Measurements from ENCODE around the gene CYREN.
"Not testable (repeated sequence)": the region's sequence is repeated elsewhere in the genome, so short reads cannot be mapped to it uniquely, and the experiment has no call there.

The CYREN gene

GRCh38 chr7:135170274-135170997, at the start of gene CYREN:
Gene CYREN (minus strand): TSS chr7:135170707. CDS start chr7:135168922, 1,785 bp downstream.
- peak; percentile 79 to 90 for DNase-seq (ENCODE audit: low read depth in 2 of 2)

DNA sequence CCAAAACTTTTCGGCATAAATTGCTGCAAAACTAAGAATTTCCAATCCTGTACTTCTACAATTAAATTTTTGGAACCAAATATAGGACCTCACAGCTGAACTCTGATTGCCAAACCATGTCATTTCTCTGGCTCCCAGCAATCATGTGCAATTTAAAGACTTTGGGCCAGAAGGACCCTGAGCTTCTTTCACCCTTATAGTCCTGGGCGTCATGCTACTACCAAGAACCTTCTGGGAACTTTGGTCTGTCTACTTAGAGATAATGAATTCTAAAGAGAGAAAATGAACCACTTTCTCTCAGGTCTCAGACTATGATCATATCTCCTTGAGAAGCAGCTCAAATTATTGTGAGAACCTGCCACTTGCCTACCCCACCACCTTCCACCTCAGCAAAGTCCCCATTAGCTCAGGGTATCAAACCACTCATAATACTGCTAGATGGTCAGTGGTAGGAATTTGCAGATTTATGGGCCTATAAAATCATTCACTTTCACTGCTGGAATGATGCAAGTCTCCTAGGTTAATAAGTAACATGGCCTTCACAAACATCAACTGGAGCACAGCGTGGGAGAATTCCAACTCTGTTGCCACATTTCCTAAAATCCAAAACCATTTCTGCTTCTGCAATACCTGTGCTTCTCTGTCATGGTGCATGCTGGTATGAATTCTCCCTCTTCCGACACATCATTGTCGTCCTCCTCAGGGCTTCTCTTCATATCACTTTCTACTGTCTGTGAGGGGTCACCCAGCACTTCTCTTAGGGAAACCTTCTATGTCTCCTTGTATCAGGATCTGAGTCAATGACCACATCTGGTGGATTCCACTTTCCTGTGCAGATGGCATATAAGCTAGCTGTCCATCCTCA, 47.4 kb upstream of the CYREN start:
- DNase-seq (ENCODE audit: low read depth in 2 of 2), result no peak

DNA sequence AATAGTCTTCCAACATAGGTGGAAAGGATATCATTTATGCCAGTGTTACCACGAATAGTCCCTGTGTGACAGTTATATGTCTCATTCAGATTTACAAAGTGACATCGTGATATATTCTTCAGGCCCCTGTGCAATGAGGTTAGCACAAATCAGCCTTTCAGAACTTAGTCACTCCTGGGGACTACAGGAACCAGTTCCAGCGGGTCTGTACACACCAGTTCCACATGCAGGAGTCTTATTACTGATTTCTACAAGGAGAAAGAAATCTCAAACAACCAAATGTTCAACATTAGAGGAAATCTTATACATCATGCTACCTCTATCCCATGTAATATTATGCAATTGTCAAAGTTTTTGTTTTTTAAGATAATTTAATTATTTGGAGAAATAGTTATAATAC, 45.2 kb upstream of the CYREN start:
- DNase-seq (ENCODE audit: low read depth in 2 of 2), result no peak

DNA sequence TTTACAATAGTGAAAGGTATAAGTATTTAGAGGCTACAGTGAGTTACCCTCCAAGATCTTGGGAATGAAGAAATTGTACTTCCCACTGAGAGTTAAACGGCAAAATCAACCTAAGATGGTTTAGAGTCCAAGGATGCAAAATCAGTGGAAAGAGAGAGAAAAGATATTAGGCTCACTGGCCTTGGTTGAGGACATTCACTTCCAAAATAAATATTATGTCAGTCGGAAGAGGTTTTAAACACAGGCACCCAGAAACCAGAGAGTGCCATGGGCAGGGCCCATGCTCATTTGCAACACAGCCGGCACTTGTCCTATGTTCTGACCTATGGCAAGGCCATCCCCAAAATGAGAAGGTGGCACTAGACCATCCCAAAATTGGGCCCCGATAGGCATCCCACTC, 44.7 kb upstream of the CYREN start:
- DNase-seq (ENCODE audit: low read depth in 2 of 2), result no peak

- DNase-seq (ENCODE audit: low read depth in 2 of 2), result no peak
Measured at GRCh38 chr7:135213831-135214230, 43.3 kb upstream of the CYREN start.

GRCh38 chr7:135211946-135212685, 41.6 kb upstream of the CYREN start:
- not testable (repeated sequence) for DNase-seq (ENCODE audit: low read depth in 2 of 2)

DNA sequence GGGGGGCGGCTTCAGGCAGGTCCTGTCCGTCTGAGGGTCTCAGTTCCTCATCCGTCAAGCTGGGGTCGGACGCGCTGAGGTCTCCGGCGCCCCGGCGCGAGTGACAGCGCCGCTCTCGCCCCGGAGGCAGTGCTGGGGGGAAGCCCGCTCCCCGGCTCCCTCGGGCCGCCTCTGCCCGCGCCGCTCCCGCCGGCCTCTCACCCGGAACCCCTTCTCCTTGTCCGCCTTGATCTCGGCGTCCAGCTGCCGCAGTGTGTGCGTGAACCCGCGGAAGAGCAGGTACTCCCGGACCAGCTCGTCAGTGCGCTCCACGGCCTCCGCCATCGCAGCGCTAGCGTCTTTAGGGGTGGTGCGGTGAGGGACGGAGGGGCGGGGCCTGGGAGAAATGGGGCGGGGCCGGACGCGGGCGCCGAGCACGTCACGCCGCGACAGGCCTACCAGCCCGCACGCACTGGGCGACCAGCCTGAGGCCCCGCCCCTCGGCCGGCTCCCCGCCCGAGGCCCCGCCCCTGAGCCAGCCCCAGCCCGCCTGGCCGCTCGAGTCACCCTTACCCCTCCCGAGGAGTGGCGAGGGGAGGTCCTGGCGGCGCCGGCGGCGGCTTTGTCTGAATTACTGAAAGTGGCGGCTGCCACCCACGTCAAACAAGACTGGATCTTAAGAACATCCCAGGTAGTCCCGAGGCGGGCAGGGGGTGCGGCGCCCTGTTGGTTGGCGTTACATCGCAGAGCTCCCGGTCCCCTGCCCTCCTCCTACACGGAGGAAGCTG, 40.9 kb upstream of the CYREN start, which contains the start of gene WDR91:
TSS of gene WDR91 (minus strand) at position 348 of the 767 bp plus-strand sequence. CDS start at position 324, 24 bp downstream.
- DNase-seq (ENCODE audit: low read depth in 2 of 2), result peak; percentile 90 to 96

GRCh38 chr7:135210888-135211178, 40.3 kb upstream of the CYREN start:
- DNase-seq (ENCODE audit: low read depth in 2 of 2), result peak in 1 of 2 donors; percentile 3

- DNase-seq (ENCODE audit: low read depth in 2 of 2), result no peak
Measured at GRCh38 chr7:135209225-135209834, 38.8 kb upstream of the CYREN start.

GRCh38 chr7:135208102-135208793, 37.7 kb upstream of the CYREN start:
- no peak for DNase-seq (ENCODE audit: low read depth in 2 of 2)

GRCh38 chr7:135207406-135208101, 37.0 kb upstream of the CYREN start:
- DNase-seq (ENCODE audit: low read depth in 2 of 2), result no peak

- DNase-seq (ENCODE audit: low read depth in 2 of 2), result no peak
Measured at GRCh38 chr7:135206941-135207391, 36.5 kb upstream of the CYREN start.

DNA sequence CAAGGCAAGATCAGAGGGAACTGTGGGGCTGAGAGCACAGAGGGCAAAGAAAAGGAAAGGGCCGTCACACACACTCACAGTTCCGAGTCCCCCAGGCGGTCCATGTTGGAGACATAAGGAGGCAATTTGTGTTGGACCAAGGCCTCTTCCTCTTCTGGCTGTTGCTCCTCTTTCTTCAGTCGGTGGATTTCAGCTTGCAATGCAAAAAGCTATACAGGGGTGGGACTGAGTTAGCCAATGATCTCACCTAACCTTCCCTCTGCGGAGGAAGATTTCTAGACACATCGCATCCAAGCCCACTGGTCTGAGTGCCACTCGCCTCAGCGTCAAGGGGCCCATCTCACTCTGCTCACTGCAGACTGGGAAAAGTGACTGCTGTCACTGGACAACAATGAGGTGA, 35.3 kb upstream of the CYREN start:
- no peak for DNase-seq (ENCODE audit: low read depth in 2 of 2)

GRCh38 chr7:135204876-135205275, 34.4 kb upstream of the CYREN start:
- no peak for DNase-seq (ENCODE audit: low read depth in 2 of 2)

GRCh38 chr7:135204341-135204749, 33.8 kb upstream of the CYREN start:
- DNase-seq (ENCODE audit: low read depth in 2 of 2), result no peak

- no peak for DNase-seq (ENCODE audit: low read depth in 2 of 2)
Measured at GRCh38 chr7:135201350-135201749, 30.8 kb upstream of the CYREN start.

DNA sequence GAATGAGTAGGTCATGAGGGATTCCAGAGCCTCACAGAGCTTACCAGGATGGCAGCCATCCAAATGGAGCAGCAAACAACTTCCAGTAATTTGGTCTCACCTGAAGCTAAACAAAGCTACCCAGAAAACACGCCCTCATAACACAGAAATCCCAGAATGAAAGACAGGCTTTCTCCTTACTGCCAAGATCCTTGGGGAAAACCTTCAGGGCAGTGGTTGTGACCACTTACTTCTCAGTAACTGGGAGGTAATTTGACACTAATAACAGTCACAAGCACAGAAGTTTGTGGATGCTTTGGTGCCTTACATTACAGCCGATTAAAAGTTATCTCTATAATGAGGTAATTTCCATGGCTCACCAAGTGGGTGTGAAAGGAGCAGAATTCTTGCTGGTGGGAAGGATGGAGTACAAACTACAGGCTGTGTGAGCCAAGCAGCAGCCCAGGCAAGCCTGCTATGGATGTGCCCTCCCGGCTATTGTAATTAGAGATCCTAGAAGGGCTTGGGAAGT, 30.4 kb upstream of the CYREN start:
- DNase-seq (ENCODE audit: low read depth in 2 of 2), result no peak

DNA sequence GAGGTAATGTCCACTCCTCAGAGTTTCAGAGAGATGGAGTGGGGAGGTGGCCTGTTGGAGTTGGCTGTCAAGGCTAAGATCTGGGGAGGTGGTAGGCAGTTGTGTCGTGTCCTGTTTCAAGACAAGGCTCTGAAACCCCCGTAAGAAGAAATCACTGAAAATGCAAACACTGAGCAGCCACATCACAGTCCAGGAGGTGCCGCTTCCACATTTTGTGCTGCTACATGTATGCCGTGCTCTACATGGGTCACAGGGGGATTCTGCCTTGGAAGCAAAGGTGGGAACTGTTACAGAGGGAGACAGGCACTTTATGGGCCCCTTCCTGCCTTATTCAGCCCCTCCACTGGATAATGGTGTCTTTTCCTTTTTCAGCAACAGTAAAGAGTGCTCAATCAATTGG, 28.9 kb upstream of the CYREN start:
- no peak for DNase-seq (ENCODE audit: low read depth in 2 of 2)

DNA sequence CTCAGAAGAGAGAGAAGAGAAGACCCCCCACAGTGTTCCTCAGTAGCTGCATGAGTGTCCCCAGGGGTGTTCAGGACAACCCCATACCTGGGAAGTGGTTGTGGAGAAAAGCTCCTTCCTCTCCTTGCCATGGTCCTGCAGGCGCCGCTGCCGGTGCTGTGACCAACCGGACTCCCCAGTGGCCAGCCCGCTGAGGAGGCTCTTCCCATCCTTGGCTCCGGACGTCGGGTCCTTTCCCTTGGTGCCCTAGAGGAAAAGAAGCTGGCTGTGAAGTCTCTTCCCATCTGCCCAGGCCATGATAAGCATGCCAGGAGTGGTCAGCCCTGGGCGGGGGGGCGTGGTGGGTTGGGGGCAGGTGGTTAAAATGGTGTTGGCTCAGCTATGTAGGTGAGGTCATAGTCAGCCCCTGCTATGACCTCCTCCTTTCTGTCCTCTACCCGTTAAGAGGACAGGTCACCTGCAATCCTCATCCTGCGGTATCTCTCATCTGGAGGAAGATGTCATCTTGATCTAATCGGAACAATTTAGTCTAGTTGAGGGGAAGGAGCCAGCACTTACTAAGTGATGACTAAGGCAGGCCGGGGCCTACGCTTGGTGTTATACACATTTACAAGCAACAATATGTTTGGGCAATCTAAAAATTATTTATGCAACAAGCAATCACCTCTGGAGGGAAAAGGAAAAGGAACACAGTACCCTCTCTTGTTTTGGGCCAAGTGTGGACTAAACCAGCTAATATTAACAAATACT, 27.6 kb upstream of the CYREN start:
- no peak for DNase-seq (ENCODE audit: low read depth in 2 of 2)
